ENCODE data around the gene RABEPK.
"Not testable (repeated sequence)": the region's sequence is repeated elsewhere in the genome, so short reads cannot be mapped to it uniquely, and the experiment has no call there.

Gene RABEPK, protein sequence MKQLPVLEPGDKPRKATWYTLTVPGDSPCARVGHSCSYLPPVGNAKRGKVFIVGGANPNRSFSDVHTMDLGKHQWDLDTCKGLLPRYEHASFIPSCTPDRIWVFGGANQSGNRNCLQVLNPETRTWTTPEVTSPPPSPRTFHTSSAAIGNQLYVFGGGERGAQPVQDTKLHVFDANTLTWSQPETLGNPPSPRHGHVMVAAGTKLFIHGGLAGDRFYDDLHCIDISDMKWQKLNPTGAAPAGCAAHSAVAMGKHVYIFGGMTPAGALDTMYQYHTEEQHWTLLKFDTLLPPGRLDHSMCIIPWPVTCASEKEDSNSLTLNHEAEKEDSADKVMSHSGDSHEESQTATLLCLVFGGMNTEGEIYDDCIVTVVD

DNA sequence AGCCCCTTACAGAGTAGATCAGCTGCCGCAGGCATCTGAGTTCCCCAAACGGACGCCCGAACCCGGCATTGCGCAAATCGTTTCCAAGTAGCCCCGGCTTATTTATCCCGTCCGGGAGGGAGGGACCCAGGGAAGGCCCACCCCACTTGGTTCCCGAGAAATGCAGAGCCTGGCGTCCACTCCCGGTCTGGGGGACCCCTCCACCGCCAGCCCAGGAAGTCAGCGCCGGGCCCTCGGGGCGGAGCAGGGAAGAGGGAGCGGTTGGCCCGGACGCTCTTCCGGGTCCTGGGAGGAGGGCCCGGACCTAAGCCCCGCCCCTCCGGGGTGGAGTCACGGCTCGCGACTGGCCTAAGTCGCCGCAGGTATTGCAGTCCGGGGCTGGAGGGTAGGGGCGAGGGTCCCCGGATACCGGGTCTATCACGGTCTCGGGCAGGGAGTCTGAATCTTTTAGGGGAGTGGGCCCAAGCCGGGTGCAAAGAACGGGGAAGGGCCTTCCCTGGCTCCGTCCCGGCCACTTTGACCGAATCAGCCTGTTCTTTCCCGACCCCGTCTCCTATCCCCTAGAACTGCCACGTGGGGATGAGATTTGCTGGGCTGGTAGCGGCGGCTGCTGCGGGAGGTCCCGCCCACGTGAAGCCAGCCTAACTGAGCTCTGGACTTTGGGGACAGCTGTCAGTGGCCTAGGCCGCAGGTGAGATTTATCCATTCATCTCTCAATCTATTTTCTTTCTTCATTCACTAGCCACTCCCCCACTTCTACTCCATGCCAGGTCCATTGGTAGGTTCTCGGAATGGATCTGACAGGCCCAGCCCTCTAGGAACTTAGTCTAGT, at the start of gene RABEPK:
Gene RABEPK, plus strand, starts transcription at position 327 of the 832 bp plus-strand sequence. CDS start 2,472 bp downstream, outside the sequence.
- H3K4me3 ChIP-seq (ENCODE audit: control insufficient read depth, low read depth, low read length), result peak within 1 kb of the TSS; percentile 84
- DNase-seq (ENCODE audit: low read depth), result peak; percentile 93
- TF ChIP-seq, protein P1, sequence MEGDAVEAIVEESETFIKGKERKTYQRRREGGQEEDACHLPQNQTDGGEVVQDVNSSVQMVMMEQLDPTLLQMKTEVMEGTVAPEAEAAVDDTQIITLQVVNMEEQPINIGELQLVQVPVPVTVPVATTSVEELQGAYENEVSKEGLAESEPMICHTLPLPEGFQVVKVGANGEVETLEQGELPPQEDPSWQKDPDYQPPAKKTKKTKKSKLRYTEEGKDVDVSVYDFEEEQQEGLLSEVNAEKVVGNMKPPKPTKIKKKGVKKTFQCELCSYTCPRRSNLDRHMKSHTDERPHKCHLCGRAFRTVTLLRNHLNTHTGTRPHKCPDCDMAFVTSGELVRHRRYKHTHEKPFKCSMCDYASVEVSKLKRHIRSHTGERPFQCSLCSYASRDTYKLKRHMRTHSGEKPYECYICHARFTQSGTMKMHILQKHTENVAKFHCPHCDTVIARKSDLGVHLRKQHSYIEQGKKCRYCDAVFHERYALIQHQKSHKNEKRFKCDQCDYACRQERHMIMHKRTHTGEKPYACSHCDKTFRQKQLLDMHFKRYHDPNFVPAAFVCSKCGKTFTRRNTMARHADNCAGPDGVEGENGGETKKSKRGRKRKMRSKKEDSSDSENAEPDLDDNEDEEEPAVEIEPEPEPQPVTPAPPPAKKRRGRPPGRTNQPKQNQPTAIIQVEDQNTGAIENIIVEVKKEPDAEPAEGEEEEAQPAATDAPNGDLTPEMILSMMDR (conservative IDR thresholded peaks at IDR 0.05; ENCODE audit: control insufficient read depth, insufficient read depth, low read depth, low read length), result no peak

DNA sequence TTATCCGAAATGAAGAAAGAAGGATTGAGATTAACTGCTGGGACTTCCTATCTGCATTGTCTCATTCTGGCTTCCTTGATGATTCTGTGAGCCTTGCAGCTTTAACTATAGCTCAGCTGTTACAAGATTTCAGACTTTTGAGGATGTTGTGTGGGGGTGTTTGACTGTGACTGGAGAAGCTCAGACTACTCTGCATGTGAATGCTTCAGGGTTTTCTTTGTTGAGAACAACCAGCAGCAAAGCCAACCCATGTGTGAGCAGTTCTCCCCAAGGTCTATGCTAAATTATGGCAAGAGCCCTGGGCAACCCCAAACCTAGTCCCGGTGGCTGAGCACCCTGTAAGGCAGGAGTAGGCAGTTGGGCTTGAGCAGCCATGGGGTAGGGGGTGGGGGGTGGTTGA, 48.6 kb upstream of the RABEPK start:
- H3K4me3 ChIP-seq (ENCODE audit: control insufficient read depth, low read depth, low read length), result no peak overlapping the region
- DNase-seq (ENCODE audit: low read depth), result no peak
- TF ChIP-seq, protein P1 (conservative IDR thresholded peaks at IDR 0.05; ENCODE audit: control insufficient read depth, insufficient read depth, low read depth, low read length), result no peak

DNA sequence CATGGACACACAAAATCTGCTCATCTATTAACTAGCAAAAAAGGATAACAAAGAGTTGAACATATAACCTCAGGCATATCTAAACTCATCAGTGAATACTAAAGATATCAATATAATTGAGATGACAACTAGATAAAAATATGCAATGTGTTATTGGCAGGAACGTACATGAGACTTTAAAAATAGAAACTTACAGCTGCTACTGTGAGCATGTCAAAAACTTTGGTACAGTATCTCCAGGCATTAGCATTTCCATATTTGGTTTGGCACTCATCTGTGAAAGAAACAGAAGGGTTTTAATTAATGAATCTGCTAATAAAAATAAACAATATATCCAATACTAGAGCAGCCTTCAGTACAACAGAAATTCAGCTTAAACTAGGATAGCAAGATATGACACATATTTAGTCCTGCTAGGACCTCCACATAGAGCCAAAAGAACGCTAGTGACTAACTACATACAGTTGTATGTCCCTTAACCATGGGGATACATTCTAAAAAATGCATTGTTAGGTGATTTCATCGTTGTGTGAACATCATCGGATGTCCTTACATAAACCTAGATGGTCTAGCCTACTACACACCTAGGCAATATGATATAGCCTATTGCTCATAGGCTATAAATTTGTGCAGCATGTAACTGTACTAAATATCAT, 46.5 kb upstream of the RABEPK start:
- TF ChIP-seq, protein P1 (conservative IDR thresholded peaks at IDR 0.05; ENCODE audit: control insufficient read depth, insufficient read depth, low read depth, low read length), result no peak
- H3K4me3 ChIP-seq (ENCODE audit: control insufficient read depth, low read depth, low read length), result no peak overlapping the region
- no peak for DNase-seq (ENCODE audit: low read depth)

DNA sequence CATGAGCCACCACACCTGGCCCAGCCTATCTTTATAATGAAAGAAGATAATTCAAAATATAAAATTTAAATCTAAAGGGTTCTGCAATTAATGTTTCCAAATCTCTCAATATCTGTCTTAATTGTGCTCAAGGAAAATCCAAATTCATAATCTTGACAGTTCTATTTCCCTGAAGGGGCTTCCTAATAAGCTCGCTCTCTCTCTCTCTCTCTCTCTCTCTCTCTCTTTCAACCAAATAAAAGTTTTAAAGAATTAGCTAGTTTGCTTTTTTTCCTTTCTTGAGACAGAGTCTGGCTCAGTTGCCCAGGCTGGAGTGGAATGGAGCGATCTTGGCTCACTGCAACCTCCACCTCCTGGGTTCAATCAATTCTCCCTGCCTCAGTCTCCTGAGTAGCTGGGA, 43.8 kb upstream of the RABEPK start:
- DNase-seq (ENCODE audit: low read depth), result no peak
- TF ChIP-seq, protein P1 (conservative IDR thresholded peaks at IDR 0.05; ENCODE audit: control insufficient read depth, insufficient read depth, low read depth, low read length), result no peak
- no peak overlapping the region for H3K4me3 ChIP-seq (ENCODE audit: control insufficient read depth, low read depth, low read length)

DNA sequence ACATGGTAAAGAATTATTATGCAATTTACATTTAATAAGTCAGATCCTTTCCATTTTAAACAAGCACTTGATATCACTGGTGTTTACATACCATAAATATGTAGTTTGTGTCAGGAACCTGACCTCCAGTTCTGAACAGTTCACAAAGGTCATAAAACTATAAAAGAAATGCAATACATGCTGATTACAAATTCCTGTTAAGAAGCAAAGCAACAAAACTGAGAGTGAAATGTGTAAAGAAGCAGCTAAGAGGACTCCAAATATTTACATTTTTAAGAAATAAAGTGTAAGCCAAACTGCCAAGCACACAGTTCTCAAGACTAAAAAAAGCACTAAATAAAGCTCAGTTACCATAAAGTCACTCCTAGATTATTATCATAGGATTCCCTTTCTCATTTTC, 39.6 kb upstream of the RABEPK start:
- H3K4me3 ChIP-seq (ENCODE audit: control insufficient read depth, low read depth, low read length), result no peak overlapping the region
- DNase-seq (ENCODE audit: low read depth), result no peak
- TF ChIP-seq, protein P1 (conservative IDR thresholded peaks at IDR 0.05; ENCODE audit: control insufficient read depth, insufficient read depth, low read depth, low read length), result no peak

DNA sequence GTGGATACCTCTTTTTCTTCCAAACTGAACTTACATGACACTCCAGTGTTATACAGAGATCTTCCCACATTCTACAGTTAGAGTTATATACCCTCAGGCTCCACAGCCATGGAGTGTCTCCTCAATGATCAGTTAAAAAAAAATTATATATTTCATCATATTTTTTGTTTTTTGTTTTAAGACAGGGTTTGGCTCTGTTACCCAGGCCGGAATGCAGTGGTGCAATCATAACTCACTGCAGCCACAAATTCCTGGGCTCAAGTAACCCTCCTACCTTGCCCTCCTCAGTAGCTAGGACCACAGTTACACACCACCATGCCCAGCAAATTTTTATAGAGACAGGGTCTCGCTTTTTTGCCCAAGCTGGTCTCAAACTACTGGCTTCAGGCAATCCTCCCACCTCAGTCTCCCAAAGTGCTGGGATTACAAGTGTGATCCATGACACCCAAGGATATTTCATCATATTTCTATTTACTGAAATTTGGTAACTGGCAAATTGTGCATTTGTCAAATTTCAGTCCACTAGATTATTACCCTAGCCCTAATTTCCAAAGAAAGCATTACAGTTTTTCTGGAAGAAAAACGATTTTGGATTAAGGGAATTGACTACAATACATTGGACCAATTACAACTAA, 38.9 kb upstream of the RABEPK start:
- TF ChIP-seq, protein P1 (conservative IDR thresholded peaks at IDR 0.05; ENCODE audit: control insufficient read depth, insufficient read depth, low read depth, low read length), result no peak
- DNase-seq (ENCODE audit: low read depth), result peak; percentile 14
- H3K4me3 ChIP-seq (ENCODE audit: control insufficient read depth, low read depth, low read length), result no peak overlapping the region

DNA sequence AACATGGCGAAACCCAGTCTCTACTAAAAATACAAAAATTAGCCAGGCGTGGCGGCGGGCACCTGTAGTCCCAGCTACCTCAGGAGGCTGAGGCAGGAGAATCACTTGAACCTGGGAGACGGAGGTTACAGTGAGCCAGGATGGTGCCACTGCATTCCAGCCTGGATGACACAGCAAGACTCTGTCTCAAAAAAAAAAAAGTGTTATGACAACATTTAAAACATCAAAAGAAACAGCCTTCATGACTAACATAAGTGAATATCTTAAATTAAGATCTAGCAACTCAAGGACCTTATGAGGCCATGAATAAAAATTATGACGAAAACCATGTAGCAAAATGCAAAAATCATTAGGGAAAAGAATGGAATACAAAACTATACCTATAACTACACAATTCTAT, 37.5 kb upstream of the RABEPK start:
- H3K4me3 ChIP-seq (ENCODE audit: control insufficient read depth, low read depth, low read length); DNase-seq (ENCODE audit: low read depth): not testable (repeated sequence)

Data from fibroblast of mammary gland (primary cell).